Trophoblast cell (in vitro differentiated cells and primary cell): ENCODE data around the gene ATXN7.

Experiments used
- DNase-seq, 2 donors: peaks; one replicate each; pipeline ENCODE4 v3.0.0-alpha.2; 2016
- H2AFZ ChIP-seq: 2 replicates; pipeline ENCODE4 v1.6.1; 2013; ENCODE audit warnings: low read length, moderate library complexity, mild to moderate bottlenecking; ENCODE audit not compliant: insufficient read depth, poor library complexity
- H2AK5ac ChIP-seq: 2 replicates; pipeline ENCODE4 v1.6.1; 2013; ENCODE audit warnings: mild to moderate bottlenecking, low read length
- H2BK120ac ChIP-seq: 2 replicates; pipeline ENCODE4 v1.6.1; 2013; ENCODE audit warnings: low read length, mild to moderate bottlenecking, moderate library complexity; ENCODE audit not compliant: insufficient read depth, poor library complexity
- H2BK12ac ChIP-seq: 2 replicates; pipeline ENCODE4 v1.6.1; 2013; ENCODE audit warnings: mild to moderate bottlenecking, low read length, moderate library complexity
- H2BK5ac ChIP-seq: 2 replicates; pipeline ENCODE4 v1.6.1; 2013; ENCODE audit warnings: low read length, low read depth, moderate library complexity, mild to moderate bottlenecking; ENCODE audit not compliant: poor library complexity
- H3K14ac ChIP-seq: 2 replicates; pipeline ENCODE4 v1.6.1; 2013; ENCODE audit warnings: mild to moderate bottlenecking, low read length
- H3K18ac ChIP-seq: 2 replicates; pipeline ENCODE4 v1.6.1; 2013; ENCODE audit warnings: mild to moderate bottlenecking, low read length
- H3K23ac ChIP-seq: 2 replicates; pipeline ENCODE4 v1.6.1; 2013; ENCODE audit warnings: low read length
- H3K27ac ChIP-seq: 2 replicates; pipeline ENCODE4 v1.5.1; 2013; ENCODE audit warnings: low read depth, mild to moderate bottlenecking, inconsistent platforms, low read length, moderate library complexity
- H3K27me3 ChIP-seq: 2 replicates; pipeline ENCODE4 v1.6.1; 2013; ENCODE audit warnings: inconsistent platforms, mild to moderate bottlenecking, low read length, moderate library complexity; ENCODE audit not compliant: insufficient read depth
- H3K36me3 ChIP-seq, 2 experiments: 1 replicate in 1 of 2; 2 replicates in 1 of 2; pipeline ENCODE4 v1.6.1; 2013; ENCODE audit warnings: low read length in 2 of 2, mild to moderate bottlenecking in 2 of 2, moderate library complexity in 1 of 2; ENCODE audit not compliant: insufficient read depth in 2 of 2, control insufficient read depth in 1 of 2
- H3K4ac ChIP-seq: 2 replicates; pipeline ENCODE4 v1.6.1; 2013; ENCODE audit warnings: low read depth, mild to moderate bottlenecking, low read length, moderate library complexity
- H3K4me1 ChIP-seq, 2 experiments: 1 replicate in 1 of 2; 2 replicates in 1 of 2; pipeline ENCODE4 v1.6.1; 2013; ENCODE audit warnings: low read length in 2 of 2, mild to moderate bottlenecking in 2 of 2, moderate library complexity in 1 of 2; ENCODE audit not compliant: insufficient read depth in 2 of 2, control insufficient read depth in 1 of 2
- H3K4me2 ChIP-seq: 2 replicates; pipeline ENCODE4 v1.6.1; 2013; ENCODE audit warnings: inconsistent platforms, mild to moderate bottlenecking, low read length, moderate library complexity
- H3K4me3 ChIP-seq: 2 replicates; pipeline ENCODE4 v1.5.1; 2013; ENCODE audit warnings: mild to moderate bottlenecking, low read depth, low read length, inconsistent platforms
- H3K79me1 ChIP-seq: one replicate; pipeline ENCODE4 v1.6.1; 2013; ENCODE audit warnings: low read length
- H3K79me2 ChIP-seq: 2 replicates; pipeline ENCODE4 v1.6.1; 2013; ENCODE audit warnings: low read length, mild to moderate bottlenecking; ENCODE audit not compliant: control insufficient read depth, insufficient read depth, poor library complexity
- H3K9ac ChIP-seq: 2 replicates; pipeline ENCODE4 v1.6.1; 2013; ENCODE audit warnings: mild to moderate bottlenecking, low read length
- H3K9me3 ChIP-seq: 2 replicates; pipeline ENCODE4 v1.6.1; 2013; ENCODE audit warnings: low read depth, mild to moderate bottlenecking, control low read depth, inconsistent platforms, low read length; ENCODE audit not compliant: insufficient read depth
- H4K12ac ChIP-seq: 2 replicates; pipeline ENCODE4 v1.6.1; 2013; ENCODE audit warnings: low read depth, mild to moderate bottlenecking, low read length, moderate library complexity
- H4K8ac ChIP-seq: 2 replicates; pipeline ENCODE4 v1.6.1; 2013; ENCODE audit warnings: low read depth, mild to moderate bottlenecking, low read length, moderate library complexity
- H4K91ac ChIP-seq: one replicate; pipeline ENCODE4 v1.6.1; 2013; ENCODE audit warnings: low read depth, mild to moderate bottlenecking, low read length, moderate library complexity
- WGBS: extraction: QIAGEN DNeasy Blood & Tissue Kit; methylation state at CpG from one replicate; pipeline ENCODE4 v1.1.7; 2013; ENCODE audit warnings: missing lambda C conversion rate; ENCODE audit not compliant: insufficient read length, insufficient coverage; ENCODE audit errors: extremely low coverage; 5-methylcytosine and 5-hydroxymethylcytosine counted together

ATXN7 gene

DNA sequence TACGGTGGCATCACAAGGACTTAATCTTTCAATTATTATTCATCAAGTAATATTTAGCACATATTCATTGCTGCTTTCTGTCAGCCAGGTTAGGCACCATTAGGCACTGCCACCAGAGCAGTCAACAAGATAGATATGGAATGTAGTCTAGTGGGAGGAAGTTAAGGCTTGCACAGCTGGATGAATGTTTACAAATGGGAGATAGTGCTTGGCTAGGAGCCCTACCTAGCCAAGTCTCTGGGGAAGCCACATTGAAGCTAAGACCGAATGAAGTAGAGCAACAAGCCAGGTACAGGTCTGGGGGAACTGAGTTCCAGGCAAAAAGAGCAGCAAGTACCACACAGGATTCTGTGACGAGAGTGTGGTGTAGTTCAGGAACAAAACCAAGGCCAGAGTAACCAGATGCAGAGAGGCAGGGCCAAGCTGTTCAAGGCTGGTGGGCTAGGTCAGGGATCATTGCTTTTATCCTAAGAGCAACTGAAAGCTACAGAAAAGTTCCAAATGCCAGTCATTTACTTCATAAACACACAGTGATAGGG is 82.0 kb downstream of the ATXN7 start:
- Histone ChIP-seq H3K14ac (no peak overlapping the region), H4K12ac (no peak overlapping the region), H3K27me3 (no peaks in the 10 kb centered on the region), H3K4me2 (no peak overlapping the region), H3K9ac (no peak overlapping the region), H2BK5ac (no peak overlapping the region), H3K9me3 (no peaks in the 10 kb centered on the region), H3K36me3 (peaks cover 0 to 7% of the 10 kb centered on the region in 2 experiments), H3K4me3 (no peak overlapping the region), H2AK5ac (no peak overlapping the region), H3K27ac (no peak overlapping the region), H3K23ac (peak overlapping the region; percentile 81), H3K4ac (peak overlapping the region; percentile 40), H3K4me1 (peaks cover 3 to 7% of the 10 kb centered on the region in 2 experiments), H3K79me1 (peaks cover 2% of the 10 kb centered on the region), H3K18ac (peak overlapping the region; percentile 56), H4K8ac (no peak overlapping the region), H2AFZ (no peak overlapping the region), H2BK120ac (no peak overlapping the region), H2BK12ac (no peak overlapping the region), H4K91ac (no peak overlapping the region), H3K79me2 (peaks cover 2% of the 10 kb centered on the region)
- no CpG with 5 or more reads among the region's 3 CpGs for WGBS
- no peak for DNase-seq

DNA sequence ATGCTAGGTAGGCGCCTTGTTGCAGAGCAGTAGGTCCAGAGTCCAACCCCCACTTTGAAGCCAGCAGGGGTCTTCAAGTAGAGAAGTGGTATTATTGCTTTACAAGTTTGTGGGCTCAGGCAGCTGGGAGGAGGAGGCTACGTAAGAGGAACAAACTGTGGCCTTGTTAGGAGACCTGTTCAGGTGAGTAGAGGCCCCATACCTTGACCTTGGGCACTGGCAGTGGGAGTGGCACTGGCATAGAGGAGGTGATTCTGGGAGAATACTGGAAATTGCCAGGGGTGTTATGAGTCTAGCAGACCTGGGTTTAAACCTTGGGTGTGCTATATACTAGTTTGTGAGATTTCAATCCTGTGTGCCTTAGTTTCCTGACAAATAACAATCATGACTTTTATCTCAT is 83.1 kb downstream of the ATXN7 start:
- WGBS: no CpG with 5 or more reads among the region's 2 CpGs
- no peak overlapping the region for H3K4me3 ChIP-seq
- H4K12ac ChIP-seq: no peak overlapping the region
- no peaks in the 10 kb centered on the region for H3K27me3 ChIP-seq
- H3K9ac ChIP-seq: no peak overlapping the region
- no peak overlapping the region for H2BK5ac ChIP-seq
- no peak for DNase-seq
- H3K4ac ChIP-seq: no peak overlapping the region
- H4K91ac ChIP-seq: no peak overlapping the region
- H3K79me2 ChIP-seq: peaks cover 2% of the 10 kb centered on the region
- H3K4me2 ChIP-seq: no peak overlapping the region
- H3K23ac ChIP-seq: no peak overlapping the region
- H3K79me1 ChIP-seq: peaks cover 2% of the 10 kb centered on the region
- H4K8ac ChIP-seq: no peak overlapping the region
- H2BK12ac ChIP-seq: no peak overlapping the region
- H3K9me3 ChIP-seq: no peaks in the 10 kb centered on the region
- H3K18ac ChIP-seq: no peak overlapping the region
- peaks cover 3 to 7% of the 10 kb centered on the region in 2 experiments for H3K4me1 ChIP-seq
- H3K27ac ChIP-seq: no peak overlapping the region
- no peak overlapping the region for H2AFZ ChIP-seq
- H3K14ac ChIP-seq: no peak overlapping the region
- H2BK120ac ChIP-seq: no peak overlapping the region
- peaks cover 0 to 7% of the 10 kb centered on the region in 2 experiments for H3K36me3 ChIP-seq
- H2AK5ac ChIP-seq: no peak overlapping the region

DNA sequence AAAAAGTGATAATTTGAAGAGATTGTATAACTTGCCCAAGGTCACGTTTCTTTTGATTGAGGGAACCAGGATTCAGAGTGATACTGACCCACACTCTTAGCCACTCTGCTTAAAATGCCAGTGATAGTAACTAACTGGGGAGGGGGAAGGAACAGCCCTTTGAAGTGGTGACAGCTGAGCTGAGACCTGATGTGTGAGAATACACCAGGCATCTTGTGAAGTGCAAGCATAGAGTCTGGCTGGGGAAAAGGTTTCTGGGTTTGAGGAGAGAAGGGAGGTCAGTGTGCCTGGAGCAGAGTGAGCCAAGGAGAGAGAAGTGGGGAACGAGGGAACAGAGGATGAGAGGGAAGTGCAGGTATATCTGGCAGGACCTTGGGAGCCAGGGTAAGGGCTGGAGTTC is 83.9 kb downstream of the ATXN7 start:
- H3K79me1 ChIP-seq: peaks cover 2% of the 10 kb centered on the region
- H3K9ac ChIP-seq: no peak overlapping the region
- H2AFZ ChIP-seq: no peak overlapping the region
- no peak overlapping the region for H4K91ac ChIP-seq
- no peak overlapping the region for H3K4me3 ChIP-seq
- H3K4ac ChIP-seq: no peak overlapping the region
- no peak overlapping the region for H2BK120ac ChIP-seq
- peaks cover 2% of the 10 kb centered on the region for H3K79me2 ChIP-seq
- H3K9me3 ChIP-seq: no peaks in the 10 kb centered on the region
- no peak overlapping the region for H2BK12ac ChIP-seq
- H3K14ac ChIP-seq: no peak overlapping the region
- peaks cover 0 to 7% of the 10 kb centered on the region in 2 experiments for H3K36me3 ChIP-seq
- WGBS: no CpG with 5 or more reads among the region's 2 CpGs
- no peaks in the 10 kb centered on the region for H3K27me3 ChIP-seq
- no peak overlapping the region for H3K23ac ChIP-seq
- no peak overlapping the region for H2BK5ac ChIP-seq
- no peak overlapping the region for H4K12ac ChIP-seq
- no peak overlapping the region for H3K18ac ChIP-seq
- H2AK5ac ChIP-seq: no peak overlapping the region
- no peak overlapping the region for H4K8ac ChIP-seq
- H3K4me2 ChIP-seq: no peak overlapping the region
- DNase-seq: no peak
- peaks cover 3 to 7% of the 10 kb centered on the region in 2 experiments for H3K4me1 ChIP-seq
- no peak overlapping the region for H3K27ac ChIP-seq

DNA sequence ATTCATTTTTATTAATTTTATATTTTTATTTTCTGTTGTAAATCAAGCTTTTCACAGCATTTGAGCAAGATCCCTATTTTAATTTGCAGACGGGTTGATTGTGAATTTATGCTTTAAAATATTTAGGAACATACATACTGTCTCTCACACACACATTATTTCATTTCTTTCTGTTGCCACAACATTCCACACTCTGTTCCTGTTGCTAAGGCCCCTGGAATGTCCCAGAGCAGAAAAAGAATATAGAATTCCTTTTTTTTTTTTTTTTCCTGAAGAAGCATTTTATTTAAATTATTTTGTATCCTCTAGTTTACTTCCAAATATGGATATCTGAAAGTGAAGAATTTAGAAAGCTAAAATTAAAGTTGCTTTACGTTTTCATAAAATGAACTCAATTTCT is 85.3 kb downstream of the ATXN7 start:
- H3K4ac ChIP-seq: no peak overlapping the region
- peak; percentile 35 to 78 for DNase-seq
- no peak overlapping the region for H3K14ac ChIP-seq
- H3K23ac ChIP-seq: no peak overlapping the region
- peaks cover 3 to 8% of the 10 kb centered on the region in 2 experiments for H3K4me1 ChIP-seq
- H4K12ac ChIP-seq: no peak overlapping the region
- no peak overlapping the region for H2BK120ac ChIP-seq
- H3K4me2 ChIP-seq: no peak overlapping the region
- H3K79me1 ChIP-seq: peaks cover 2% of the 10 kb centered on the region
- no peak overlapping the region for H2AFZ ChIP-seq
- H2BK5ac ChIP-seq: no peak overlapping the region
- H3K9ac ChIP-seq: no peak overlapping the region
- H3K27ac ChIP-seq: no peak overlapping the region
- H3K36me3 ChIP-seq: peaks cover 2 to 5% of the 10 kb centered on the region in 2 experiments
- H3K18ac ChIP-seq: no peak overlapping the region
- WGBS: no CpG with 5 or more reads among the region's 2 CpGs
- H4K91ac ChIP-seq: no peak overlapping the region
- no peaks in the 10 kb centered on the region for H3K9me3 ChIP-seq
- H2AK5ac ChIP-seq: no peak overlapping the region
- H3K79me2 ChIP-seq: peaks cover 2% of the 10 kb centered on the region
- no peak overlapping the region for H4K8ac ChIP-seq
- no peak overlapping the region for H2BK12ac ChIP-seq
- H3K4me3 ChIP-seq: no peak overlapping the region
- H3K27me3 ChIP-seq: no peaks in the 10 kb centered on the region
